Progenitor cell of endocrine pancreas (in vitro differentiated cells): Measurements from ENCODE around the gene SPATA46. TPM values are rescaled to one million over a fixed set of nuclear protein-coding genes. Genes with fewer than 3 reads are reported as not detected.

Source experiments
- DNase-seq: peaks from one replicate; pipeline ENCODE4 v3.0.0; 2021; ENCODE audit warnings: low spot score; ENCODE audit not compliant: unreplicated experiment
- H3K27ac Mint-ChIP-seq: 2 replicates; pipeline ENCODE4 v1.8.0; 2021; ENCODE audit warnings: mild to moderate bottlenecking, moderate library complexity, mixed read lengths
- H3K27me3 Mint-ChIP-seq: 2 replicates; pipeline ENCODE4 v1.8.0; 2021; ENCODE audit warnings: mixed read lengths
- H3K36me3 Mint-ChIP-seq: 2 replicates; pipeline ENCODE4 v1.8.0; 2022; ENCODE audit warnings: mixed read lengths; ENCODE audit not compliant: insufficient read depth
- H3K4me1 Mint-ChIP-seq: 2 replicates; pipeline ENCODE4 v1.8.0; 2021; ENCODE audit warnings: low read depth, mixed read lengths
- H3K4me3 Mint-ChIP-seq: 2 replicates; pipeline ENCODE4 v1.8.0; 2021; ENCODE audit warnings: low read depth, mild to moderate bottlenecking, moderate library complexity, mixed read lengths
- H3K9me3 Mint-ChIP-seq: 2 replicates; pipeline ENCODE4 v1.8.0; 2021; ENCODE audit warnings: low read depth, mixed read lengths
- total RNA-seq: library from RNA; stranded (reverse); gene quantifications from 2 replicates; pipeline ENCODE4 v1.2.1, GENCODE V29; 2021
- TF ChIP-seq, protein P1 (sequence below): fragments of 200-600 bp; sonication (generic); IDR thresholded peaks from one replicate; pipeline ENCODE4 v1.5.0; 2021; ENCODE audit warnings: antibody characterized with exemption, mild to moderate bottlenecking; ENCODE audit not compliant: unreplicated experiment

The SPATA46 gene
- total RNA-seq, 1 donor from 2014 or later: not detected

DNA sequence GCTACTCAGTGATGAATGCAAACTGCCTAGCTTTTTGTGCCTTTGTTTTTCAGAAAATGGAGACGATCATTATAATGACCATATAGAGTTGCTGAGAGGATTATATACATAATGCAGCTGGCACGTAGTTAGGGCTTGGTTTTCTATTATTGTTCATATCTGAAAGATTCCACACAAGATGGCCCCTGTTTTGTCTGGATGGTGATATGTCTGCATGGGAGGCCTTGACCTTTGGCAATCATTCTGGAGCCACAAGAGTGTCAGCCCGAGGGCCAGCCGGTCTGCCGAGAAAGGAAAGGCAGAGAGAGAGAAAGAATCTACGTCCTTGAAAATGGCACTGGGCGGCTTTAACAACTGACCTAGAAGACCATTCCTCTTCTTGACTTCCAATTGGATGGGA is 41.0 kb upstream of the SPATA46 start:
- H3K9me3 Mint-ChIP-seq: peaks cover 10% of the 10 kb centered on the region
- no peaks in the 10 kb centered on the region for H3K36me3 Mint-ChIP-seq
- no peaks in the 10 kb centered on the region for H3K4me1 Mint-ChIP-seq
- peaks cover 2% of the 10 kb centered on the region for H3K27me3 Mint-ChIP-seq
- TF ChIP-seq, protein P1, sequence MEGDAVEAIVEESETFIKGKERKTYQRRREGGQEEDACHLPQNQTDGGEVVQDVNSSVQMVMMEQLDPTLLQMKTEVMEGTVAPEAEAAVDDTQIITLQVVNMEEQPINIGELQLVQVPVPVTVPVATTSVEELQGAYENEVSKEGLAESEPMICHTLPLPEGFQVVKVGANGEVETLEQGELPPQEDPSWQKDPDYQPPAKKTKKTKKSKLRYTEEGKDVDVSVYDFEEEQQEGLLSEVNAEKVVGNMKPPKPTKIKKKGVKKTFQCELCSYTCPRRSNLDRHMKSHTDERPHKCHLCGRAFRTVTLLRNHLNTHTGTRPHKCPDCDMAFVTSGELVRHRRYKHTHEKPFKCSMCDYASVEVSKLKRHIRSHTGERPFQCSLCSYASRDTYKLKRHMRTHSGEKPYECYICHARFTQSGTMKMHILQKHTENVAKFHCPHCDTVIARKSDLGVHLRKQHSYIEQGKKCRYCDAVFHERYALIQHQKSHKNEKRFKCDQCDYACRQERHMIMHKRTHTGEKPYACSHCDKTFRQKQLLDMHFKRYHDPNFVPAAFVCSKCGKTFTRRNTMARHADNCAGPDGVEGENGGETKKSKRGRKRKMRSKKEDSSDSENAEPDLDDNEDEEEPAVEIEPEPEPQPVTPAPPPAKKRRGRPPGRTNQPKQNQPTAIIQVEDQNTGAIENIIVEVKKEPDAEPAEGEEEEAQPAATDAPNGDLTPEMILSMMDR: no peak
- no peak overlapping the region for H3K27ac Mint-ChIP-seq
- DNase-seq: no peak
- no peak overlapping the region for H3K4me3 Mint-ChIP-seq

DNA sequence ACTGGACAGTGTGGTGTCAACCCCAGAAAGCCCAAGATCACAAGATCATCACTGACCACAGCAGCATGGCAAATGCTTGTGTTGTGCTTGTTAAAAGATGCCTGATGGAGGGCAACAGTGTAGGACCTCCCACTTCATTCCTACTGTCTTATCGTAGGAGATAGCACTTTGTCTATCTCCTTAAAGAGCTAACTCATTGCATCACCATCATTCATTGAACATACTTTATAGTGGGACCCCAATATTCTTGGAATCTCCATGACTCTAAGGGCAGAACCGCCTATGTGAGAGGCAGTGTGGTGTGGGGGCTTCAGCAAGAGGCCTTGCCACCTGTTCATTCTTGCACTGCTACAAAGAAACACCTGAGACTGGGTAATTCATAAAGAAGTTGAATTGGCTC is 40.3 kb upstream of the SPATA46 start:
- H3K27ac Mint-ChIP-seq: no peak overlapping the region
- peaks cover 10% of the 10 kb centered on the region for H3K9me3 Mint-ChIP-seq
- no peaks in the 10 kb centered on the region for H3K4me1 Mint-ChIP-seq
- H3K36me3 Mint-ChIP-seq: no peaks in the 10 kb centered on the region
- TF ChIP-seq, protein P1: no peak
- no peak overlapping the region for H3K4me3 Mint-ChIP-seq
- no peak for DNase-seq
- H3K27me3 Mint-ChIP-seq: peaks cover 2% of the 10 kb centered on the region

DNA sequence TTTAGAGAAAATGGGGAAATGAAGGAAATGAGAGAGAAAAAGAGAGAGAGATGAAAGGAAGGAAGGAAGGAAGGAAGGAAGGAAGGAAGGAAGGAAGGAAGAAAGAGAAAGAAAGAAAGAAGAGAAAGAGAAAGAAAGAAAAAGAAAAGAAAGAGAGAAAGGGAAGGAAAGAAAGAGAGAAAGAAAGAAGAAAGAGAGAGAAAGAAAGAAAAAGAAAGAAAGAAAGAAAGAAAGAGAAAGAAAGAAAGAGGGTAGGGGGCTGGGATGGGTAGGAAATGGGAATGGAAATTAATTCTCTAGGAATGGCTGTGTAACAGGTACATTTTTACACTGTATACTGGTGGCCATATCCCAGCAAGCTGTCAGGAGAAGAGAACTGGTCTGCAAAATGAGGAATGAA is 39.6 kb upstream of the SPATA46 start:
- TF ChIP-seq, protein P1: no peak
- DNase-seq: no peak
- no peaks in the 10 kb centered on the region for H3K4me1 Mint-ChIP-seq
- H3K9me3 Mint-ChIP-seq: peaks cover 10% of the 10 kb centered on the region
- peaks cover 6% of the 10 kb centered on the region for H3K27me3 Mint-ChIP-seq
- H3K36me3 Mint-ChIP-seq: no peaks in the 10 kb centered on the region
- no peak overlapping the region for H3K4me3 Mint-ChIP-seq
- no peak overlapping the region for H3K27ac Mint-ChIP-seq

DNA sequence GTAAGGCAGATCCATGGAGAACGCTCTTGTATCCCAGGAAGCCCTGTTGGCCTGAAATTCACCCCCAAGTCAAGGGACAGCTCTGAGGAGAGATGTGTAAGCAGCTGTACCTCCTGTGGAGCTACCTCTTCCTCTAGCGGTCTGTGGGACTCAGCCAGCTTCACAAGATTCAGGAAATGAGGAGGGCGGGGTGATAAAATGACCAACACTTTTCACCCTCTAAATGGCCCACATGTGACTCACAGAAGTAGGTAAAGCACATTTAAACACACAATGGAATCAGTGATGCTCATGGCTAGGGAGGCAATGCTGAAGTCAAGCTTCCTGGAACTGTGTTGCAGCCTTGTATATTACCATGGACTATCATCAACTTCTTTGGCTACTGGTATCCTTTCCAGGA is 35.3 kb upstream of the SPATA46 start, which contains the start of gene SH2D1B:
Gene SH2D1B (minus strand): TSS at position 135 of the 400 bp plus-strand sequence. CDS start 120 bp downstream, at position 15.
- Mint-ChIP-seq H3K27ac (no peak within 1 kb of the TSS), H3K27me3 (peaks cover 6% of the 10 kb centered on the region), H3K4me3 (no peak within 1 kb of the TSS), H3K9me3 (peaks cover 10% of the 10 kb centered on the region), H3K4me1 (no peaks in the 10 kb centered on the region), H3K36me3 (no peaks in the 10 kb centered on the region)
- TF ChIP-seq, protein P1: no peak
- no peak for DNase-seq

DNA sequence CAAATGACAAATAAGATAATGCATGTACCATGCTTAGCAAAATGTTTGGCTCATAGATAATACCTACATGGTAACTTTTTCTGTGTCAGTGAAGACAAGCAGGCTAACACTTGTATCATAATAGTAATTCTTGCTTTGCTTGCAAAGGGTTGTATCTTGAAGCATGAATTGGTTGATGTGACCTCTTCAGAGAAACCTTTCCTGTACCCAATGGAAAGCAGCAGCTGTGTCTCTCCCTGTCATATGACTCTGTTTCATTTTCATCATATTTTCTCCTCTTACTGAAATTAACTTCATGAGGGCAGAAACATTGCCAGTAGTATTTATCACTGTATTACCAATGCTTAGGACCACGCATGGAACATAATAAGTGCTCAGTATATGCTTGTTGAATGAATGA is 30.9 kb upstream of the SPATA46 start:
- Mint-ChIP-seq H3K27ac (no peak overlapping the region), H3K36me3 (no peaks in the 10 kb centered on the region), H3K9me3 (no peaks in the 10 kb centered on the region)

More for the DNA sequence above, 30.9 kb upstream of the SPATA46 start:
- peaks cover 4% of the 10 kb centered on the region for H3K27me3 Mint-ChIP-seq
- TF ChIP-seq, protein P1: no peak
- DNase-seq: no peak
- H3K4me1 Mint-ChIP-seq: no peaks in the 10 kb centered on the region
- H3K4me3 Mint-ChIP-seq: no peak overlapping the region
